K562 (cell line): ENCODE measurements around the gene CTNNA3. TPM values are rescaled to one million over a fixed set of nuclear protein-coding genes. Genes with fewer than 3 reads are reported as not detected.

Experiments
- ATAC-seq: fragments of 200-7000 bp; cut with Tn5 transposase; 3 replicates; pipeline ENCODE4 v1.9.1; 2020; ENCODE audit warnings: moderate library complexity
- BruUV-seq: library from RNA; stranded (reverse); fragments of 400-500 nt; replicated peaks from 2 replicates; lab custom pipeline; 2021; lab: Mats Ljungman, UMichigan
- CTCF ChIA-PET: fragments of 300-600 bp; formaldehyde crosslinking; extraction: SDS; loops from one replicate; lab custom pipeline; 2021; ENCODE audit warnings: low intra/inter-chr PET ratio; lab: Yijun Ruan, JAX
- POLR2A ChIA-PET: fragments of 300-600, 350-650 bp; sonication (Branson Sonifier 250); formaldehyde crosslinking; extraction: SDS; loops from one replicate; lab custom pipeline; 2021; ENCODE audit warnings: antibody characterized with exemption, inconsistent platforms; lab: Yijun Ruan, JAX
- DNase-seq, 4 experiments: peaks; one replicate each; pipeline versions ENCODE4 v3.0.0 to v3.0.0-alpha.2; 2011 to 2018; ENCODE audit warnings: low spot score in 3 of 4, mixed read lengths in 3 of 4; ENCODE audit errors: extremely low read depth in 1 of 4
- FAIRE-seq: peaks from 2 replicates; lab custom pipeline; 2011; peaks lifted over from hg19 to GRCh38; lab: Jason Lieb, UNC
- H2AFZ ChIP-seq: 2 replicates; pipeline ENCODE4 v1.6.0; 2011; ENCODE audit warnings: low read depth, low read length, control low read depth, inconsistent platforms
- H3K27ac ChIP-seq: fragments of 200-600 bp; 3 replicates; pipeline ENCODE4 v1.8.0; 2011; ENCODE audit warnings: low read depth, mild to moderate bottlenecking, control low read depth, inconsistent platforms, low read length, moderate library complexity, mixed read lengths; ENCODE audit errors: extremely low read depth
- H3K27me3 ChIP-seq, 2 experiments: fragments of 300-600 bp in 1 of 2; 2 replicates in 1 of 2; 3 replicates in 1 of 2; pipeline versions ENCODE4 v1.6.0 to v1.8.0; 2011; ENCODE audit warnings: inconsistent platforms in 2 of 2, low read length in 2 of 2, mild to moderate bottlenecking in 1 of 2, mixed read lengths in 1 of 2, moderate library complexity in 1 of 2; ENCODE audit not compliant: control insufficient read depth in 2 of 2, insufficient read depth in 2 of 2
- H3K36me3 ChIP-seq: fragments of 300-600 bp; 3 replicates; pipeline ENCODE4 v1.8.0; 2011; ENCODE audit warnings: mild to moderate bottlenecking, low read length, inconsistent platforms; ENCODE audit not compliant: control insufficient read depth, insufficient read depth
- H3K4me1 ChIP-seq, 2 experiments: fragments of 200-600 bp in 1 of 2; replicated peaks in 1 of 2; 2 replicates in 1 of 2; 3 replicates in 1 of 2; pipeline versions ENCODE4 v1.5.1 to v1.8.0; 2011; ENCODE audit warnings: inconsistent platforms in 2 of 2, low read length in 2 of 2, mild to moderate bottlenecking in 1 of 2, mixed read lengths in 1 of 2, moderate library complexity in 1 of 2; ENCODE audit not compliant: control insufficient read depth in 2 of 2, insufficient read depth in 2 of 2
- H3K4me2 ChIP-seq: 2 replicates; pipeline ENCODE4 v1.6.1; 2011; ENCODE audit warnings: low read length, control low read depth, inconsistent platforms, mixed read lengths; ENCODE audit not compliant: insufficient read depth
- H3K4me3 ChIP-seq: fragments of 200-600 bp; sonication (generic), shearing (Covaris generic); 2 replicates; pipeline ENCODE4 v1.5.1; 2016; ENCODE audit warnings: control low read depth, inconsistent platforms
- H3K79me2 ChIP-seq: fragments of 200-600 bp; 3 replicates; pipeline ENCODE4 v1.8.0; 2011; ENCODE audit warnings: low read length, inconsistent platforms; ENCODE audit not compliant: control insufficient read depth, insufficient read depth
- H3K9ac ChIP-seq, 2 experiments: 2 replicates each; pipeline versions ENCODE4 v1.6.0 to v1.6.1; 2011; ENCODE audit warnings: low read depth in 2 of 2, low read length in 2 of 2, control low read depth in 1 of 2, inconsistent platforms in 1 of 2, mild to moderate bottlenecking in 1 of 2, mixed read lengths in 1 of 2; ENCODE audit not compliant: insufficient read depth in 1 of 2
- H3K9me1 ChIP-seq: one replicate; pipeline ENCODE4 v1.6.0; 2011; ENCODE audit warnings: inconsistent platforms, mild to moderate bottlenecking, low read length, moderate library complexity; ENCODE audit not compliant: control insufficient read depth, insufficient read depth
- H3K9me3 ChIP-seq: replicated peaks from 2 replicates; pipeline ENCODE4 v1.5.1; 2011; ENCODE audit warnings: low read depth, low read length, inconsistent platforms; ENCODE audit not compliant: control insufficient read depth, insufficient read depth
- H4K20me1 ChIP-seq: replicated peaks from 2 replicates; pipeline ENCODE4 v1.6.1; 2011; ENCODE audit warnings: low read length, inconsistent platforms, mixed read lengths; ENCODE audit not compliant: control insufficient read depth, insufficient read depth
- CC2D1A ChIP-seq: fragments of 450-650 bp; IDR thresholded peaks from 2 replicates; pipeline ENCODE4 v1.6.1; 2017; ENCODE audit warnings: mild to moderate bottlenecking
- CREB3L1 ChIP-seq: fragments of 450-650 bp; IDR thresholded peaks from 2 replicates; pipeline ENCODE4 v1.6.1; 2014; ENCODE audit warnings: low read depth, mild to moderate bottlenecking, moderate library complexity, borderline replicate concordance
- ETS1 ChIP-seq: conservative IDR thresholded peaks from 2 replicates; pipeline ENCODE4 v1.6.1; 2011; ENCODE audit warnings: low read depth, mild to moderate bottlenecking, low read length; ENCODE audit not compliant: control insufficient read depth
- FOXP1 ChIP-seq: sonication (generic); formaldehyde crosslinking; IDR thresholded peaks from 2 replicates; pipeline ENCODE4 v1.8.0; 2022; ENCODE audit warnings: mild to moderate bottlenecking, missing genetic modification reagents
- HDAC2 ChIP-seq: fragments of 450-650 bp; IDR thresholded peaks from 2 replicates; pipeline ENCODE4 v1.6.1; 2016; ENCODE audit warnings: mild to moderate bottlenecking
- HDAC6 ChIP-seq: IDR thresholded peaks from 2 replicates; pipeline ENCODE4 v1.6.1; 2012; ENCODE audit warnings: low read depth, mild to moderate bottlenecking, control low read depth, inconsistent platforms, low read length, moderate library complexity
- HDAC8 ChIP-seq: fragments of 450-650 bp; IDR thresholded peaks from 2 replicates; pipeline ENCODE4 v1.6.1; 2016; ENCODE audit warnings: mild to moderate bottlenecking, missing genetic modification characterization, moderate library complexity, missing compliant biosample characterization
- KDM5B ChIP-seq: fragments of 200-600 bp; sonication (generic); IDR thresholded peaks from 2 replicates; pipeline ENCODE4 v1.6.1; 2012; ENCODE audit warnings: low read depth, mild to moderate bottlenecking, moderate library complexity, low read length, control low read depth, inconsistent platforms; ENCODE audit not compliant: insufficient replicate concordance
- MIER1 ChIP-seq: fragments of 450-650 bp; IDR thresholded peaks from 2 replicates; pipeline ENCODE4 v1.6.1; 2016; ENCODE audit warnings: antibody characterized with exemption, mild to moderate bottlenecking, low read depth
- OTX1 ChIP-seq: fragments of 450-650 bp; formaldehyde crosslinking; IDR thresholded peaks from 2 replicates; pipeline ENCODE4 v1.4.0; 2022; ENCODE audit warnings: mild to moderate bottlenecking
- RAD21 ChIP-seq, 2 experiments: fragments of 250-450 bp in 1 of 2; fragments of 450-650 bp in 1 of 2; sonication (Bioruptor Pico) in 1 of 2; formaldehyde crosslinking in 1 of 2; IDR thresholded peaks in 1 of 2; conservative IDR thresholded peaks in 1 of 2; 2 replicates each; pipeline versions ENCODE4 v1.4.0 to v1.8.0; 2020 to 2022; ENCODE audit warnings: mild to moderate bottlenecking in 2 of 2, moderate library complexity in 1 of 2
- THRAP3 ChIP-seq: fragments of 450-650 bp; IDR thresholded peaks from 2 replicates; pipeline ENCODE4 v1.6.1; 2016; ENCODE audit warnings: mild to moderate bottlenecking, inconsistent platforms, borderline replicate concordance
- ZNF134 ChIP-seq: fragments of 250-450 bp; sonication (Bioruptor Pico); conservative IDR thresholded peaks from 2 replicates; pipeline ENCODE4 v1.4.0; 2020
- WGBS: fragments of 100-300 bp; shearing (Covaris generic); methylation state at CpG from one replicate; pipeline ENCODE4 v1.1.6; 2016; ENCODE audit warnings: low coverage, mixed read lengths; ENCODE audit not compliant: insufficient coverage; ENCODE audit errors: missing lambda C conversion rate; 5-methylcytosine and 5-hydroxymethylcytosine counted together
- in situ Hi-C: fragments of 300-500 bp; cut with MboI; formaldehyde crosslinking; loops from 4 replicates; pipeline ENCODE4 v1.15.0; 2018; ENCODE audit warnings: inconsistent platforms, mixed read lengths
- intact Hi-C: fragments of 100-400 bp; cut with micrococcal nuclease; formaldehyde crosslinking; loops from 2 replicates; pipeline ENCODE4 v1.14.2; 2022
- polyA plus RNA-seq, 8 experiments: library from polyadenylated mRNA; depleted of rRNA in 4 of 8; stranded (reverse) in 5 of 8; unstranded in 3 of 8; fragments of >200 nt; fragmentation: Nextera tagmentation in 2 of 8; fragmentation: Illumina TruSeq in 1 of 8; extraction: Ambion mirVana in 2 of 8; extraction: Trizol in 1 of 8; gene quantifications; 2 replicates each; pipeline versions ENCODE4 v1.2.1 to v1.2.3, GENCODE V29; 2011 to 2014; ENCODE audit warnings: inconsistent platforms in 1 of 8, missing spikeins in 1 of 8
- total RNA-seq, 7 experiments: library from RNA; depleted of rRNA in 6 of 7; stranded (reverse); fragments of >200 nt in 6 of 7; fragmentation: Illumina TruSeq in 2 of 7; extraction: Trizol in 2 of 7; gene quantifications; 2 replicates each; pipeline versions ENCODE4 v1.2.1 to v1.2.3, GENCODE V29; 2011 to 2021; ENCODE audit warnings: low replicate concordance in 1 of 7
- TF ChIP-seq, protein P1 (sequence below): IDR thresholded peaks from 2 replicates; pipeline ENCODE4 v1.6.1; 2014; ENCODE audit warnings: antibody characterized with exemption

Gene CTNNA3
- total and polyA plus RNA-seq, 9 of the 15 experiments (the other 6 are each of a cell fraction or from before 2014, with no cell fraction given) = 0.04 TPM; not detected in 8

DNA sequence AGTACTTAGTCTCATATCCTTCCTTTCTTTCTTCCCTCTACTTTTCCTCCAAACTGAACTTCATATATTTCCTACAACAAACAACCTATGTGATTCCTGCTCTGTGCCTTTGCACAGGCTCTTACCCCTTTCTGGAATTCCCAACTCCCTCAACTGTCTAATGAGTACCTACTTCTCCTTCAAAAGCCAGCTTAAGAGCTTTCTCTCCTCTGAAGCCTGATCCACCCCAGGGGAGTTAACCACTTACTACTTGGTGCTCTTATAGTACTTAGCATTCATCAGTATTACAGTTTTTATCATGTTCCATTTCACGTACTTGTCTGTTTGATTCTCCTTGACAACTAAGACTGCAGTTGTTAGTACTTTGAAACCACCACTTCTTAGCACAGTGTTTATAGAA is 524.0 kb downstream of the CTNNA3 start:
- Histone ChIP-seq H3K79me2 (no peaks in the 10 kb centered on the region), H3K9me1 (no peaks in the 10 kb centered on the region), H3K4me2 (no peak overlapping the region), H3K9me3 (no peaks in the 10 kb centered on the region; the same call in 1 of the 2 replicates), H3K36me3 (no peaks in the 10 kb centered on the region), H3K27ac (no peak overlapping the region), H2AFZ (no peak overlapping the region), H3K4me3 (no peak overlapping the region), H3K27me3 (no peaks in the 10 kb centered on the region), H4K20me1 (no peaks in the 10 kb centered on the region), H3K4me1 (no peaks in the 10 kb centered on the region), H3K9ac (no peak overlapping the region)
- intact Hi-C loops = no loop called here
- no peak for ATAC-seq
- in situ Hi-C loops = no loop called here
- no TSS peak for BruUV-seq
- ChIA-PET CTCF (no interaction called here), POLR2A (no interaction called here)
- WGBS = 6% methylated on average over 1 of the region's 1 CpG
- no peak for FAIRE-seq
- TF ChIP-seq ZNF134 (CRISPR knock-in tag) (no peak), ETS1 (no peak), MIER1 (no peak), KDM5B (no peak), FOXP1 (CRISPR knock-in tag) (no peak)
- DNase-seq = no peak

GRCh38 chr10:67156239-67156638 is 539.8 kb downstream of the CTNNA3 start:
- Histone ChIP-seq H3K9me1 (no peaks in the 10 kb centered on the region), H3K36me3 (no peaks in the 10 kb centered on the region), H4K20me1 (no peaks in the 10 kb centered on the region), H3K4me2 (no peak overlapping the region), H3K27ac (no peak overlapping the region), H2AFZ (no peak overlapping the region), H3K9ac (no peak overlapping the region), H3K4me1 (no peaks in the 10 kb centered on the region), H3K27me3 (no peaks in the 10 kb centered on the region), H3K9me3 (no peaks in the 10 kb centered on the region), H3K4me3 (no peak overlapping the region), H3K79me2 (no peaks in the 10 kb centered on the region)
- intact Hi-C loops (no loop called here), in situ Hi-C loops (no loop called here)
- BruUV-seq = no TSS peak
- FAIRE-seq (no peak), DNase-seq (no peak), ATAC-seq (no peak)
- CTCF ChIA-PET = no interaction called here
- POLR2A ChIA-PET = no interaction called here
- TF ChIP-seq THRAP3 (no peak), HDAC8 (tag) (no peak), RAD21 (CRISPR knock-in tag; conservative IDR thresholded peaks at IDR 0.05 in 1 of 2, IDR thresholded peaks at IDR 0.05 in 1 of 2) (no peak), CC2D1A (no peak), HDAC6 (no peak), HDAC2 (no peak), CREB3L1 (no peak), OTX1 (CRISPR knock-in tag) (no peak)
- TF ChIP-seq, protein P1, sequence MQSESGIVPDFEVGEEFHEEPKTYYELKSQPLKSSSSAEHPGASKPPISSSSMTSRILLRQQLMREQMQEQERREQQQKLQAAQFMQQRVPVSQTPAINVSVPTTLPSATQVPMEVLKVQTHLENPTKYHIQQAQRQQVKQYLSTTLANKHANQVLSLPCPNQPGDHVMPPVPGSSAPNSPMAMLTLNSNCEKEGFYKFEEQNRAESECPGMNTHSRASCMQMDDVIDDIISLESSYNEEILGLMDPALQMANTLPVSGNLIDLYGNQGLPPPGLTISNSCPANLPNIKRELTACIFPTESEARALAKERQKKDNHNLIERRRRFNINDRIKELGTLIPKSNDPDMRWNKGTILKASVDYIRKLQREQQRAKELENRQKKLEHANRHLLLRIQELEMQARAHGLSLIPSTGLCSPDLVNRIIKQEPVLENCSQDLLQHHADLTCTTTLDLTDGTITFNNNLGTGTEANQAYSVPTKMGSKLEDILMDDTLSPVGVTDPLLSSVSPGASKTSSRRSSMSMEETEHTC = no peak
